WTC11 (cell line): ENCODE measurements around the gene SP110. TPM values are rescaled to one million over a fixed set of nuclear protein-coding genes. Genes with fewer than 3 reads are reported as not detected.

ENCODE experiments used
- ATAC-seq: fragments of 200-7000 bp; cut with Tn5 transposase; 2 replicates; pipeline ENCODE4 v1.10.0; 2021; ENCODE audit warnings: mild to moderate bottlenecking, moderate library complexity
- CTCF ChIA-PET: fragments of 300-600 bp; sonication (Branson Sonifier 250); formaldehyde crosslinking; loops from one replicate; lab custom pipeline; 2021; ENCODE audit warnings: antibody characterized with exemption; lab: Charles Lee
- POLR2A ChIA-PET: fragments of 350-600 bp; sonication (Branson Sonifier 250); formaldehyde crosslinking; loops from one replicate; lab custom pipeline; 2021; ENCODE audit warnings: antibody characterized with exemption; lab: Charles Lee
- DNase-seq: peaks from one replicate; pipeline ENCODE4 v3.0.0; 2021; ENCODE audit warnings: low spot score
- H3K27ac Mint-ChIP-seq: 2 replicates; pipeline ENCODE4 v1.8.0; 2021; ENCODE audit warnings: mixed read lengths
- H3K27me3 Mint-ChIP-seq: 2 replicates; pipeline ENCODE4 v1.8.0; 2021; ENCODE audit warnings: low read depth, mild to moderate bottlenecking, moderate library complexity, mixed read lengths
- H3K36me3 Mint-ChIP-seq: 2 replicates; pipeline ENCODE4 v1.8.0; 2021; ENCODE audit warnings: mixed read lengths
- H3K4me1 Mint-ChIP-seq: 2 replicates; pipeline ENCODE4 v1.8.0; 2022; ENCODE audit warnings: mixed read lengths
- H3K4me3 Mint-ChIP-seq: 2 replicates; pipeline ENCODE4 v1.8.0; 2021; ENCODE audit warnings: mild to moderate bottlenecking, moderate library complexity, mixed read lengths
- H3K9me3 Mint-ChIP-seq: 2 replicates; pipeline ENCODE4 v1.8.0; 2021; ENCODE audit warnings: mixed read lengths
- ARID4B ChIP-seq: sonication (generic); formaldehyde crosslinking; IDR thresholded peaks from 2 replicates; pipeline ENCODE4 v1.8.0; 2023; ENCODE audit warnings: missing genetic modification reagents, mild to moderate bottlenecking, borderline replicate concordance
- ATF3 ChIP-seq: sonication (generic); formaldehyde crosslinking; conservative IDR thresholded peaks from 2 replicates; pipeline ENCODE4 v1.8.1; 2022; ENCODE audit warnings: mild to moderate bottlenecking, missing genetic modification reagents
- CREM ChIP-seq: sonication (generic); formaldehyde crosslinking; IDR thresholded peaks from 2 replicates; pipeline ENCODE4 v1.8.1; 2022; ENCODE audit warnings: mild to moderate bottlenecking, missing genetic modification reagents, moderate library complexity
- CTCF ChIP-seq: fragments of 200-600 bp; IDR thresholded peaks from 2 replicates; pipeline ENCODE4 v1.8.0; 2022; ENCODE audit warnings: antibody characterized with exemption
- FOXJ3 ChIP-seq: sonication (generic); formaldehyde crosslinking; IDR thresholded peaks from 2 replicates; pipeline ENCODE4 v1.9.0; 2021; ENCODE audit warnings: missing genetic modification reagents, mild to moderate bottlenecking, borderline replicate concordance
- GABPB1 ChIP-seq: sonication (generic); formaldehyde crosslinking; IDR thresholded peaks from 2 replicates; pipeline ENCODE4 v1.8.1; 2023; ENCODE audit warnings: mild to moderate bottlenecking, missing genetic modification reagents
- HMGXB4 ChIP-seq: sonication (generic); formaldehyde crosslinking; IDR thresholded peaks from 2 replicates; pipeline ENCODE4 v1.8.1; 2023; ENCODE audit warnings: mild to moderate bottlenecking, moderate library complexity, missing genetic modification reagents
- JAZF1 ChIP-seq: fragments of 250-450 bp; sonication (Bioruptor Pico); IDR thresholded peaks from 2 replicates; pipeline ENCODE4 v1.9.0; 2021; ENCODE audit warnings: moderate library complexity, mild to moderate bottlenecking, inconsistent platforms
- JUN ChIP-seq: sonication (generic); formaldehyde crosslinking; IDR thresholded peaks from 2 replicates; pipeline ENCODE4 v1.8.0; 2023; ENCODE audit warnings: mild to moderate bottlenecking, missing genetic modification reagents
- KAT7 ChIP-seq: sonication (generic); formaldehyde crosslinking; IDR thresholded peaks from 2 replicates; pipeline ENCODE4 v1.8.1; 2023; ENCODE audit warnings: missing genetic modification reagents, mild to moderate bottlenecking, borderline replicate concordance
- MYBL2 ChIP-seq: sonication (generic); formaldehyde crosslinking; IDR thresholded peaks from 2 replicates; pipeline ENCODE4 v1.8.1; 2023; ENCODE audit warnings: mild to moderate bottlenecking, moderate library complexity, missing genetic modification reagents
- NFE2L1 ChIP-seq: sonication (generic); formaldehyde crosslinking; IDR thresholded peaks from 2 replicates; pipeline ENCODE4 v1.8.1; 2023; ENCODE audit warnings: missing genetic modification reagents
- PREB ChIP-seq: sonication (generic); formaldehyde crosslinking; IDR thresholded peaks from 2 replicates; pipeline ENCODE4 v1.8.1; 2022; ENCODE audit warnings: mild to moderate bottlenecking, missing genetic modification reagents, moderate library complexity, borderline replicate concordance
- RELA ChIP-seq: sonication (generic); formaldehyde crosslinking; IDR thresholded peaks from 2 replicates; pipeline ENCODE4 v1.8.1; 2022; ENCODE audit warnings: missing genetic modification reagents, mild to moderate bottlenecking, borderline replicate concordance
- SMAD3 ChIP-seq: sonication (generic); formaldehyde crosslinking; IDR thresholded peaks from 2 replicates; pipeline ENCODE4 v1.8.0; 2022; ENCODE audit warnings: missing genetic modification reagents, mild to moderate bottlenecking, borderline replicate concordance
- SMAD4 ChIP-seq: sonication (generic); formaldehyde crosslinking; IDR thresholded peaks from 2 replicates; pipeline ENCODE4 v1.8.0; 2022; ENCODE audit warnings: mild to moderate bottlenecking, missing genetic modification reagents
- TEAD1 ChIP-seq: sonication (generic); formaldehyde crosslinking; IDR thresholded peaks from 2 replicates; pipeline ENCODE4 v1.8.0; 2022; ENCODE audit warnings: mild to moderate bottlenecking, missing genetic modification reagents
- TEAD4 ChIP-seq: sonication (generic); formaldehyde crosslinking; IDR thresholded peaks from 2 replicates; pipeline ENCODE4 v1.8.0; 2022; ENCODE audit warnings: mild to moderate bottlenecking, missing genetic modification reagents
- TP53 ChIP-seq: sonication (generic); formaldehyde crosslinking; IDR thresholded peaks from 2 replicates; pipeline ENCODE4 v1.8.1; 2023; ENCODE audit warnings: mild to moderate bottlenecking, missing genetic modification reagents
- ZNF219 ChIP-seq: sonication (generic); formaldehyde crosslinking; IDR thresholded peaks from 2 replicates; pipeline ENCODE4 v1.8.0; 2023; ENCODE audit warnings: missing genetic modification reagents, mild to moderate bottlenecking, borderline replicate concordance
- ZNF232 ChIP-seq: sonication (generic); formaldehyde crosslinking; IDR thresholded peaks from 2 replicates; pipeline ENCODE4 v1.8.0; 2022; ENCODE audit warnings: mild to moderate bottlenecking, missing genetic modification reagents
- ZNF263 ChIP-seq: sonication (generic); formaldehyde crosslinking; IDR thresholded peaks from 2 replicates; pipeline ENCODE4 v1.8.1; 2022; ENCODE audit warnings: low read depth, mild to moderate bottlenecking, moderate library complexity, missing genetic modification reagents
- ZNF317 ChIP-seq: sonication (generic); formaldehyde crosslinking; IDR thresholded peaks from 2 replicates; pipeline ENCODE4 v1.8.1; 2023; ENCODE audit warnings: low read depth, mild to moderate bottlenecking, moderate library complexity, missing genetic modification reagents, borderline replicate concordance
- ZNF423 ChIP-seq: fragments of 250-450 bp; sonication (Bioruptor Pico); IDR thresholded peaks from 2 replicates; pipeline ENCODE4 v2.1.2; 2022; ENCODE audit warnings: mild to moderate bottlenecking, moderate library complexity
- ZNF671 ChIP-seq: fragments of 250-450 bp; sonication (Bioruptor Pico); IDR thresholded peaks from 2 replicates; pipeline ENCODE4 v1.8.0; 2021; ENCODE audit warnings: mild to moderate bottlenecking
- total RNA-seq: library from RNA; stranded (reverse); gene quantifications from 3 replicates; pipeline ENCODE4 v1.2.3, GENCODE V29; 2021
- TF ChIP-seq, protein P1 (sequence below): fragments of 250-450 bp; sonication (Bioruptor Pico); IDR thresholded peaks from 2 replicates; pipeline ENCODE4 v1.9.0; 2021; ENCODE audit warnings: moderate library complexity, mild to moderate bottlenecking, inconsistent platforms, borderline replicate concordance

Gene SP110
- total RNA-seq, 1 experiment from 2014 or later: 5.7 TPM

GRCh38 chr2:230256733-230257332 lies 37.0 kb upstream of the SP110 start:
- no peak for TF ChIP-seq FOXJ3 (CRISPR knock-in tag)
- TF ChIP-seq ATF3: no peak
- no peak for TF ChIP-seq PREB (CRISPR knock-in tag)
- TF ChIP-seq NFE2L1 (CRISPR knock-in tag): no peak
- no peak for TF ChIP-seq KAT7
- TF ChIP-seq TP53: no peak
- no peak for TF ChIP-seq ZNF423 (CRISPR knock-in tag)
- TF ChIP-seq, protein P1, sequence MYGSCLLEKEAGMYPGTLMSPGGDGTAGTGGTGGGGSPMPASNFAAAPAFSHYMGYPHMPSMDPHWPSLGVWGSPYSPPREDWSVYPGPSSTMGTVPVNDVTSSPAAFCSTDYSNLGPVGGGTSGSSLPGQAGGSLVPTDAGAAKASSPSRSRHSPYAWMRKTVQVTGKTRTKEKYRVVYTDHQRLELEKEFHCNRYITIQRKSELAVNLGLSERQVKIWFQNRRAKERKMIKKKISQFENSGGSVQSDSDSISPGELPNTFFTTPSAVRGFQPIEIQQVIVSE (CRISPR knock-in tag): no peak
- no peak for TF ChIP-seq HMGXB4 (CRISPR knock-in tag)
- no peak for TF ChIP-seq SMAD4 (CRISPR knock-in tag)
- TF ChIP-seq ZNF671 (CRISPR knock-in tag): no peak
- TF ChIP-seq TEAD1 (CRISPR knock-in tag): no peak
- no peak for TF ChIP-seq ZNF232 (CRISPR knock-in tag)
- TF ChIP-seq, all 79 proteins: peak for 0
- H3K9me3 Mint-ChIP-seq: peaks cover 18% of the 10 kb centered on the region
- ATAC-seq: no peak
- ChIA-PET POLR2A (no interaction called here), CTCF (no interaction called here)
- no peaks in the 10 kb centered on the region for H3K36me3 Mint-ChIP-seq
- no peak overlapping the region for H3K4me3 Mint-ChIP-seq
- no peak for DNase-seq
- H3K27me3 Mint-ChIP-seq: no peaks in the 10 kb centered on the region
- H3K27ac Mint-ChIP-seq: no peak overlapping the region
- no peaks in the 10 kb centered on the region; the same call in 1 of the 2 replicates for H3K4me1 Mint-ChIP-seq

GRCh38 chr2:230254152-230254881 lies 34.5 kb upstream of the SP110 start:
- no peak overlapping the region for H3K27ac Mint-ChIP-seq
- TF ChIP-seq RELA (CRISPR knock-in tag) (no peak), ZNF317 (no peak), JAZF1 (CRISPR knock-in tag) (no peak), TEAD4 (no peak), MYBL2 (CRISPR knock-in tag) (no peak), CREM (CRISPR knock-in tag) (no peak), ZNF263 (CRISPR knock-in tag) (no peak), SMAD3 (no peak), JUN (no peak), ARID4B (CRISPR knock-in tag) (no peak), ZNF219 (CRISPR knock-in tag) (no peak), CTCF (no peak), GABPB1 (CRISPR knock-in tag) (no peak)

More at GRCh38 chr2:230254152-230254881, 34.5 kb upstream of the SP110 start:
- H3K4me3 Mint-ChIP-seq: no peak overlapping the region
- ATAC-seq (no peak), DNase-seq (no peak)
- no peaks in the 10 kb centered on the region for H3K36me3 Mint-ChIP-seq
- H3K4me1 Mint-ChIP-seq: no peaks in the 10 kb centered on the region; the same call in 1 of the 2 replicates
- ChIA-PET POLR2A (no interaction called here), CTCF (interaction anchor here (1.0 kb wide), 1 partner anchor 187 kb away, joined by 3 read pairs; no protein-coding TSS in a partner anchor)
- no peaks in the 10 kb centered on the region for H3K9me3 Mint-ChIP-seq
- H3K27me3 Mint-ChIP-seq: no peaks in the 10 kb centered on the region
